Neutrophil (primary cell): Measurements from ENCODE around the gene HEY2.

ENCODE experiments used
- H3K27ac ChIP-seq: fragments of 200-600 bp; sonication (generic); 2 replicates; pipeline ENCODE4 v1.5.1; 2016; ENCODE audit warnings: mild to moderate bottlenecking, moderate library complexity
- H3K27me3 ChIP-seq: fragments of 200-600 bp; sonication (generic); 2 replicates; pipeline ENCODE4 v1.6.0; 2016; ENCODE audit warnings: mild to moderate bottlenecking
- H3K36me3 ChIP-seq: fragments of 200-600 bp; sonication (generic); 2 replicates; pipeline ENCODE4 v1.5.1; 2017
- H3K4me1 ChIP-seq, 2 experiments: fragments of 200-600 bp in 1 of 2; sonication (generic) in 1 of 2; 1 replicate in 1 of 2; 2 replicates in 1 of 2; pipeline versions ENCODE4 v1.5.1 to v1.6.1; 2013 to 2016; ENCODE audit warnings: low read depth in 1 of 2, low read length in 1 of 2, mild to moderate bottlenecking in 1 of 2, moderate library complexity in 1 of 2; ENCODE audit not compliant: control insufficient read depth in 1 of 2, insufficient read depth in 1 of 2
- H3K4me3 ChIP-seq, 2 experiments: fragments of 200-600 bp in 1 of 2; sonication (generic) in 1 of 2; 1 replicate in 1 of 2; 2 replicates in 1 of 2; pipeline ENCODE4 v1.5.1; 2013 to 2016; ENCODE audit warnings: low read depth in 1 of 2, low read length in 1 of 2, mild to moderate bottlenecking in 1 of 2, moderate library complexity in 1 of 2
- H3K9me3 ChIP-seq: fragments of 200-600 bp; sonication (generic); 2 replicates; pipeline ENCODE4 v1.5.1; 2016
- TF ChIP-seq, protein P1 (sequence below): fragments of 200-600 bp; sonication (generic); IDR thresholded peaks from 2 replicates; pipeline ENCODE4 v1.5.1; 2016; ENCODE audit warnings: antibody characterized with exemption

Gene HEY2

GRCh38 chr6:125753218-125753936, 3.9 kb downstream of the HEY2 start:
- TF ChIP-seq, protein P1, sequence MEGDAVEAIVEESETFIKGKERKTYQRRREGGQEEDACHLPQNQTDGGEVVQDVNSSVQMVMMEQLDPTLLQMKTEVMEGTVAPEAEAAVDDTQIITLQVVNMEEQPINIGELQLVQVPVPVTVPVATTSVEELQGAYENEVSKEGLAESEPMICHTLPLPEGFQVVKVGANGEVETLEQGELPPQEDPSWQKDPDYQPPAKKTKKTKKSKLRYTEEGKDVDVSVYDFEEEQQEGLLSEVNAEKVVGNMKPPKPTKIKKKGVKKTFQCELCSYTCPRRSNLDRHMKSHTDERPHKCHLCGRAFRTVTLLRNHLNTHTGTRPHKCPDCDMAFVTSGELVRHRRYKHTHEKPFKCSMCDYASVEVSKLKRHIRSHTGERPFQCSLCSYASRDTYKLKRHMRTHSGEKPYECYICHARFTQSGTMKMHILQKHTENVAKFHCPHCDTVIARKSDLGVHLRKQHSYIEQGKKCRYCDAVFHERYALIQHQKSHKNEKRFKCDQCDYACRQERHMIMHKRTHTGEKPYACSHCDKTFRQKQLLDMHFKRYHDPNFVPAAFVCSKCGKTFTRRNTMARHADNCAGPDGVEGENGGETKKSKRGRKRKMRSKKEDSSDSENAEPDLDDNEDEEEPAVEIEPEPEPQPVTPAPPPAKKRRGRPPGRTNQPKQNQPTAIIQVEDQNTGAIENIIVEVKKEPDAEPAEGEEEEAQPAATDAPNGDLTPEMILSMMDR = no peak
- Histone ChIP-seq H3K36me3 (no peaks in the 10 kb centered on the region), H3K27ac (no peak overlapping the region), H3K4me3 (no peak overlapping the region), H3K4me1 (peaks cover 23 to 30% of the 10 kb centered on the region in 2 experiments), H3K9me3 (no peaks in the 10 kb centered on the region), H3K27me3 (peaks cover 100% of the 10 kb centered on the region)

DNA sequence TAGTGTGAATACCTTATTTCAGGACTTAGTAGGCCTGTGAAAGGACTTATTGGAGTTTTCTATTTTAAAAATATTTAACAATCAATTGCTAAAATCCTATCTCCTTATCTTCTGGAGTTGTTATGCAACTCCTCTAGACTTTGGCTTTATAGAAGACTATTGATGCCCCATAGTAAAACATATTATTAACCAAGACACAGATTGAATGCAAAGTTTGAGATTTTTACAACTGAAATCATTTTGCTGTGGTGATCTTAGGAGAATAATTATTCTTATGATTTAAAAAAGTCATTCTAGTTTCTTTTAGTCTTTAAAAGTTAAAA, 4.5 kb downstream of the HEY2 start:
- Histone ChIP-seq H3K36me3 (no peaks in the 10 kb centered on the region), H3K27me3 (peaks cover 100% of the 10 kb centered on the region), H3K4me1 (peaks cover 18 to 25% of the 10 kb centered on the region in 2 experiments)

GRCh38 chr6:125754566-125754965, 5.1 kb downstream of the HEY2 start:
- Histone ChIP-seq H3K27ac (no peak overlapping the region), H3K9me3 (no peaks in the 10 kb centered on the region), H3K36me3 (no peaks in the 10 kb centered on the region), H3K27me3 (peaks cover 100% of the 10 kb centered on the region), H3K4me1 (peaks cover 15 to 19% of the 10 kb centered on the region in 2 experiments), H3K4me3 (no peak overlapping the region)
- TF ChIP-seq, protein P1 = no peak

More for the DNA sequence above, 4.5 kb downstream of the HEY2 start:
- H3K9me3 ChIP-seq = no peaks in the 10 kb centered on the region
- no peak overlapping the region for H3K4me3 ChIP-seq
- no peak overlapping the region for H3K27ac ChIP-seq
- TF ChIP-seq, protein P1 = no peak

DNA sequence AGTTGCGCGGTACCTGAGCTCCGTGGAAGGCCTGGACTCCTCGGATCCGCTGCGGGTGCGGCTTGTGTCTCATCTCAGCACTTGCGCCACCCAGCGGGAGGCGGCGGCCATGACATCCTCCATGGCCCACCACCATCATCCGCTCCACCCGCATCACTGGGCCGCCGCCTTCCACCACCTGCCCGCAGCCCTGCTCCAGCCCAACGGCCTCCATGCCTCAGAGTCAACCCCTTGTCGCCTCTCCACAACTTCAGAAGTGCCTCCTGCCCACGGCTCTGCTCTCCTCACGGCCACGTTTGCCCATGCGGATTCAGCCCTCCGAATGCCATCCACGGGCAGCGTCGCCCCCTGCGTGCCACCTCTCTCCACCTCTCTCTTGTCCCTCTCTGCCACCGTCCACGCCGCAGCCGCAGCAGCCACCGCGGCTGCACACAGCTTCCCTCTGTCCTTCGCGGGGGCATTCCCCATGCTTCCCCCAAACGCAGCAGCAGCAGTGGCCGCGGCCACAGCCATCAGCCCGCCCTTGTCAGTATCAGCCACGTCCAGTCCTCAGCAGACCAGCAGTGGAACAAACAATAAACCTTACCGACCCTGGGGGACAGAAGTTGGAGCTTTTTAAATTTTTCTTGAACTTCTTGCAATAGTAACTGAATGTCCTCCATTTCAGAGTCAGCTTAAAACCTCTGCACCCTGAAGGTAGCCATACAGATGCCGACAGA, 9.9 kb downstream of the HEY2 start:
- H3K9me3 ChIP-seq = no peaks in the 10 kb centered on the region
- no peaks in the 10 kb centered on the region for H3K36me3 ChIP-seq
- H3K27me3 ChIP-seq = peaks cover 100% of the 10 kb centered on the region
- no peak overlapping the region for H3K27ac ChIP-seq
- H3K4me3 ChIP-seq = no peak overlapping the region
- TF ChIP-seq, protein P1 = no peak
- no peaks in the 10 kb centered on the region for H3K4me1 ChIP-seq

DNA sequence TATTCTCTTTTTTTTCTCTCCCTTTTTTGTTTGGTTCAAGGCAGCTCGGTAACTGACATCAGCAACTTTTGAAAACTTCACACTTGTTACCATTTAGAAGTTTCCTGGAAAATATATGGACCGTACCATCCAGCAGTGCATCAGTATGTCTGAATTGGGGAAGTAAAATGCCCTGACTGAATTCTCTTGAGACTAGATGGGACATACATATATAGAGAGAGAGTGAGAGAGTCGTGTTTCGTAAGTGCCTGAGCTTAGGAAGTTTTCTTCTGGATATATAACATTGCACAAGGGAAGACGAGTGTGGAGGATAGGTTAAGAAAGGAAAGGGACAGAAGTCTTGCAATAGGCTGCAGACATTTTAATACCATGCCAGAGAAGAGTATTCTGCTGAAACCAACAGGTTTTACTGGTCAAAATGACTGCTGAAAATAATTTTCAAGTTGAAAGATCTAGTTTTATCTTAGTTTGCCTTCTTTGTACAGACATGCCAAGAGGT, 10.6 kb downstream of the HEY2 start:
- no peaks in the 10 kb centered on the region for H3K4me1 ChIP-seq
- H3K9me3 ChIP-seq = no peaks in the 10 kb centered on the region
- H3K4me3 ChIP-seq = no peak overlapping the region
- no peaks in the 10 kb centered on the region for H3K36me3 ChIP-seq
- H3K27ac ChIP-seq = no peak overlapping the region
- TF ChIP-seq, protein P1 = no peak
- peaks cover 100% of the 10 kb centered on the region for H3K27me3 ChIP-seq
